SK-N-SH (cell line): ENCODE results near the gene CYP21A2.
"Not testable (repeated sequence)": the region's sequence is repeated elsewhere in the genome, so short reads cannot be mapped to it uniquely, and the experiment has no call there.

Experiments
- EP300 ChIP-seq, 2 experiments: IDR thresholded peaks; 2 replicates each; pipeline versions ENCODE4 v1.4.0 to v1.6.1; 2012; ENCODE audit warnings: borderline replicate concordance in 1 of 2, low read depth in 1 of 2, low read length in 1 of 2
- FOSL2 ChIP-seq: IDR thresholded peaks from 2 replicates; pipeline ENCODE4 v1.4.0; 2012; ENCODE audit warnings: low read depth, mild to moderate bottlenecking, moderate library complexity, borderline replicate concordance
- FOXJ3 ChIP-seq: sonication (generic); formaldehyde crosslinking; IDR thresholded peaks from 2 replicates; pipeline ENCODE4 v1.5.1; 2020; ENCODE audit warnings: mild to moderate bottlenecking, missing genetic modification reagents
- FOXM1 ChIP-seq: IDR thresholded peaks from 2 replicates; pipeline ENCODE4 v1.4.0; 2012; ENCODE audit warnings: low read depth, mild to moderate bottlenecking
- POLR2AphosphoS5 ChIP-seq: IDR thresholded peaks from 2 replicates; pipeline ENCODE4 v1.6.1; 2012; ENCODE audit warnings: low read depth, low read length
- RCOR1 ChIP-seq: fragments of 150-350 bp; IDR thresholded peaks from 2 replicates; pipeline ENCODE4 v1.6.1; 2017; ENCODE audit warnings: antibody characterized with exemption, low read length
- RFX5 ChIP-seq: IDR thresholded peaks from 2 replicates; pipeline ENCODE4 v1.6.1; 2012; ENCODE audit warnings: mild to moderate bottlenecking, improper control_type of control experiment, low read length
- TAF1 ChIP-seq: IDR thresholded peaks from 2 replicates; pipeline ENCODE4 v1.6.1; 2012; ENCODE audit warnings: low read depth, mild to moderate bottlenecking, low read length, moderate library complexity, borderline replicate concordance
- YY1 ChIP-seq: IDR thresholded peaks from 2 replicates; pipeline ENCODE4 v1.4.0; 2012; ENCODE audit warnings: low read depth, mild to moderate bottlenecking
- TF ChIP-seq, protein P1 (sequence below): fragments of 200-600 bp; sonication (generic); IDR thresholded peaks from 2 replicates; pipeline ENCODE4 v1.6.1; 2017; ENCODE audit warnings: antibody characterized with exemption, mild to moderate bottlenecking, moderate library complexity
- TF ChIP-seq, protein P2 (sequence below): IDR thresholded peaks from 2 replicates; pipeline ENCODE4 v1.4.0; 2012; ENCODE audit warnings: low read depth, borderline replicate concordance
- TF ChIP-seq, protein P3 (sequence below): IDR thresholded peaks from 2 replicates; pipeline ENCODE4; 2012
- TF ChIP-seq, protein P4 (sequence below): IDR thresholded peaks from 2 replicates; pipeline ENCODE4 v1.4.0; 2012; ENCODE audit warnings: low read depth
- TF ChIP-seq, protein P5 (sequence below): IDR thresholded peaks from 2 replicates; pipeline ENCODE4 v1.6.1; 2012; ENCODE audit warnings: mild to moderate bottlenecking, low read depth, low read length, moderate library complexity

DNA sequence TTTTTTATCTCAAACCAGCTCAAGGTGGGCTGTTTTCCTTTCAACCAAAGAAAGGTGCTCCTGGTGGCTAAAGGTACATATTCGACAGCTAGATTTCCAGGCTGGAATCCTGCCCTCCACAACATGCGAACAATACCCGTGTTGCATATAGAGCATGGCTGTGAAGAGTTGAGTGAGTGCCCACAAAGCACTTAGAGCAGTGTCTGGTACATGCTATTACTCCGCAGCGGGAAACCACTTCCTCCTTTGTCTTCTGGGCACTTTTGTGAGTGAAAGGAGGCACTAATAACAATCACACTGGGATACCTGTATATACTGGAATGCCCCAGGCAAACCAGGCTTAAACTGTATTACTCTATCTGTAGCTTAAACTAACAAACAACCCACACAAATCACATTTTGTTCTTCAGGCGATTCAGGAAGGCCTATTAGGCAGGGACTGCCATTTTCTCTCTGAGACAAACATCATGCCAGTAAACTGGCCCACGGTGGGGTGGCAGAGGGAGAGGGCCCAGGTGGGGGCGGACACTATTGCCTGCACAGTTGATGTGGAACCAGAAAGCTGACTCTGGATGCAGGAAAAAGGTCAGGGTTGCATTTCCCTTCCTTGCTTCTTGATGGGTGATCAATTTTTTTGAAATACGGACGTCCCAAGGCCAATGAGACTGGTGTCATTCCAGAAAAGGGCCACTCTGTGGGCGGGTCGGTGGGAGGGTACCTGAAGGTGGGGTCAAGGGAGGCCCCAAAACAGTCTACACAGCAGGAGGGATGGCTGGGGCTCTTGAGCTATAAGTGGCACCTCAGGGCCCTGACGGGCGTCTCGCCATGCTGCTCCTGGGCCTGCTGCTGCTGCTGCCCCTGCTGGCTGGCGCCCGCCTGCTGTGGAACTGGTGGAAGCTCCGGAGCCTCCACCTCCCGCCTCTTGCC, at the start of gene CYP21A2:
- TF ChIP-seq, protein P1, sequence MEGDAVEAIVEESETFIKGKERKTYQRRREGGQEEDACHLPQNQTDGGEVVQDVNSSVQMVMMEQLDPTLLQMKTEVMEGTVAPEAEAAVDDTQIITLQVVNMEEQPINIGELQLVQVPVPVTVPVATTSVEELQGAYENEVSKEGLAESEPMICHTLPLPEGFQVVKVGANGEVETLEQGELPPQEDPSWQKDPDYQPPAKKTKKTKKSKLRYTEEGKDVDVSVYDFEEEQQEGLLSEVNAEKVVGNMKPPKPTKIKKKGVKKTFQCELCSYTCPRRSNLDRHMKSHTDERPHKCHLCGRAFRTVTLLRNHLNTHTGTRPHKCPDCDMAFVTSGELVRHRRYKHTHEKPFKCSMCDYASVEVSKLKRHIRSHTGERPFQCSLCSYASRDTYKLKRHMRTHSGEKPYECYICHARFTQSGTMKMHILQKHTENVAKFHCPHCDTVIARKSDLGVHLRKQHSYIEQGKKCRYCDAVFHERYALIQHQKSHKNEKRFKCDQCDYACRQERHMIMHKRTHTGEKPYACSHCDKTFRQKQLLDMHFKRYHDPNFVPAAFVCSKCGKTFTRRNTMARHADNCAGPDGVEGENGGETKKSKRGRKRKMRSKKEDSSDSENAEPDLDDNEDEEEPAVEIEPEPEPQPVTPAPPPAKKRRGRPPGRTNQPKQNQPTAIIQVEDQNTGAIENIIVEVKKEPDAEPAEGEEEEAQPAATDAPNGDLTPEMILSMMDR, result not testable (repeated sequence)
- TF ChIP-seq FOXM1; POLR2AphosphoS5; RCOR1; RFX5; EP300 (IDR thresholded peaks at IDR 0.05; ENCODE audit: borderline replicate concordance in 1 of 2, low read depth in 1 of 2, low read length in 1 of 2); YY1; FOXJ3; TAF1; FOSL2: not testable (repeated sequence)
- TF ChIP-seq, protein P2, sequence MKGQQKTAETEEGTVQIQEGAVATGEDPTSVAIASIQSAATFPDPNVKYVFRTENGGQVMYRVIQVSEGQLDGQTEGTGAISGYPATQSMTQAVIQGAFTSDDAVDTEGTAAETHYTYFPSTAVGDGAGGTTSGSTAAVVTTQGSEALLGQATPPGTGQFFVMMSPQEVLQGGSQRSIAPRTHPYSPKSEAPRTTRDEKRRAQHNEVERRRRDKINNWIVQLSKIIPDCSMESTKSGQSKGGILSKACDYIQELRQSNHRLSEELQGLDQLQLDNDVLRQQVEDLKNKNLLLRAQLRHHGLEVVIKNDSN, result not testable (repeated sequence)
- TF ChIP-seq, protein P3, sequence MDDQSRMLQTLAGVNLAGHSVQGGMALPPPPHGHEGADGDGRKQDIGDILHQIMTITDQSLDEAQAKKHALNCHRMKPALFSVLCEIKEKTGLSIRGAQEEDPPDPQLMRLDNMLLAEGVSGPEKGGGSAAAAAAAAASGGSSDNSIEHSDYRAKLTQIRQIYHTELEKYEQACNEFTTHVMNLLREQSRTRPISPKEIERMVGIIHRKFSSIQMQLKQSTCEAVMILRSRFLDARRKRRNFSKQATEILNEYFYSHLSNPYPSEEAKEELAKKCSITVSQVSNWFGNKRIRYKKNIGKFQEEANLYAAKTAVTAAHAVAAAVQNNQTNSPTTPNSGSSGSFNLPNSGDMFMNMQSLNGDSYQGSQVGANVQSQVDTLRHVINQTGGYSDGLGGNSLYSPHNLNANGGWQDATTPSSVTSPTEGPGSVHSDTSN, result not testable (repeated sequence)
- TF ChIP-seq, protein P4, sequence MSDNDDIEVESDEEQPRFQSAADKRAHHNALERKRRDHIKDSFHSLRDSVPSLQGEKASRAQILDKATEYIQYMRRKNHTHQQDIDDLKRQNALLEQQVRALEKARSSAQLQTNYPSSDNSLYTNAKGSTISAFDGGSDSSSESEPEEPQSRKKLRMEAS, result not testable (repeated sequence)
- TF ChIP-seq, protein P5, sequence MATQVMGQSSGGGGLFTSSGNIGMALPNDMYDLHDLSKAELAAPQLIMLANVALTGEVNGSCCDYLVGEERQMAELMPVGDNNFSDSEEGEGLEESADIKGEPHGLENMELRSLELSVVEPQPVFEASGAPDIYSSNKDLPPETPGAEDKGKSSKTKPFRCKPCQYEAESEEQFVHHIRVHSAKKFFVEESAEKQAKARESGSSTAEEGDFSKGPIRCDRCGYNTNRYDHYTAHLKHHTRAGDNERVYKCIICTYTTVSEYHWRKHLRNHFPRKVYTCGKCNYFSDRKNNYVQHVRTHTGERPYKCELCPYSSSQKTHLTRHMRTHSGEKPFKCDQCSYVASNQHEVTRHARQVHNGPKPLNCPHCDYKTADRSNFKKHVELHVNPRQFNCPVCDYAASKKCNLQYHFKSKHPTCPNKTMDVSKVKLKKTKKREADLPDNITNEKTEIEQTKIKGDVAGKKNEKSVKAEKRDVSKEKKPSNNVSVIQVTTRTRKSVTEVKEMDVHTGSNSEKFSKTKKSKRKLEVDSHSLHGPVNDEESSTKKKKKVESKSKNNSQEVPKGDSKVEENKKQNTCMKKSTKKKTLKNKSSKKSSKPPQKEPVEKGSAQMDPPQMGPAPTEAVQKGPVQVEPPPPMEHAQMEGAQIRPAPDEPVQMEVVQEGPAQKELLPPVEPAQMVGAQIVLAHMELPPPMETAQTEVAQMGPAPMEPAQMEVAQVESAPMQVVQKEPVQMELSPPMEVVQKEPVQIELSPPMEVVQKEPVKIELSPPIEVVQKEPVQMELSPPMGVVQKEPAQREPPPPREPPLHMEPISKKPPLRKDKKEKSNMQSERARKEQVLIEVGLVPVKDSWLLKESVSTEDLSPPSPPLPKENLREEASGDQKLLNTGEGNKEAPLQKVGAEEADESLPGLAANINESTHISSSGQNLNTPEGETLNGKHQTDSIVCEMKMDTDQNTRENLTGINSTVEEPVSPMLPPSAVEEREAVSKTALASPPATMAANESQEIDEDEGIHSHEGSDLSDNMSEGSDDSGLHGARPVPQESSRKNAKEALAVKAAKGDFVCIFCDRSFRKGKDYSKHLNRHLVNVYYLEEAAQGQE, result not testable (repeated sequence)
